Endothelial cell of umbilical vein (primary cell): ENCODE data around the gene SGMS2.

ENCODE experiments used
- EZH2 ChIP-seq: IDR thresholded peaks from 2 replicates; pipeline ENCODE4 v1.6.1; 2012; ENCODE audit warnings: borderline replicate concordance, low read depth, mild to moderate bottlenecking, moderate library complexity, low read length, inconsistent platforms; ENCODE audit not compliant: severe bottlenecking
- JUN ChIP-seq: IDR thresholded peaks from 2 replicates; pipeline ENCODE4 v1.6.1; 2011; ENCODE audit warnings: borderline replicate concordance, low read depth; ENCODE audit not compliant: insufficient read length, insufficient read depth
- MAX ChIP-seq: IDR thresholded peaks from 2 replicates; pipeline ENCODE4 v1.6.1; 2011; ENCODE audit not compliant: insufficient read depth, insufficient read length
- MYC ChIP-seq: IDR thresholded peaks from one replicate; pipeline ENCODE4 v1.6.1; 2011; ENCODE audit warnings: mild to moderate bottlenecking, low read depth, low read length
- POLR2A ChIP-seq: IDR thresholded peaks from 2 replicates; pipeline ENCODE4 v1.6.1; 2012; ENCODE audit warnings: low read depth, mild to moderate bottlenecking, control low read depth, low read length
- POLR2AphosphoS5 ChIP-seq: IDR thresholded peaks from 2 replicates; pipeline ENCODE4 v1.6.1; 2012; ENCODE audit warnings: low read depth, mild to moderate bottlenecking, control low read depth, low read length, moderate library complexity; ENCODE audit not compliant: insufficient read depth
- TF ChIP-seq, protein P1 (sequence below), 2 donors: IDR thresholded peaks; 1 replicate in 1 of 2; 2 replicates in 1 of 2; pipeline ENCODE4 v1.5.1; 2011; ENCODE audit warnings: low read length in 2 of 2, mild to moderate bottlenecking in 2 of 2, moderate library complexity in 2 of 2, control low read depth in 1 of 2, inconsistent platforms in 1 of 2, low read depth in 1 of 2; ENCODE audit not compliant: insufficient read depth in 1 of 2; ENCODE audit errors: extremely low read depth in 1 of 2

- TF ChIP-seq, protein P1, sequence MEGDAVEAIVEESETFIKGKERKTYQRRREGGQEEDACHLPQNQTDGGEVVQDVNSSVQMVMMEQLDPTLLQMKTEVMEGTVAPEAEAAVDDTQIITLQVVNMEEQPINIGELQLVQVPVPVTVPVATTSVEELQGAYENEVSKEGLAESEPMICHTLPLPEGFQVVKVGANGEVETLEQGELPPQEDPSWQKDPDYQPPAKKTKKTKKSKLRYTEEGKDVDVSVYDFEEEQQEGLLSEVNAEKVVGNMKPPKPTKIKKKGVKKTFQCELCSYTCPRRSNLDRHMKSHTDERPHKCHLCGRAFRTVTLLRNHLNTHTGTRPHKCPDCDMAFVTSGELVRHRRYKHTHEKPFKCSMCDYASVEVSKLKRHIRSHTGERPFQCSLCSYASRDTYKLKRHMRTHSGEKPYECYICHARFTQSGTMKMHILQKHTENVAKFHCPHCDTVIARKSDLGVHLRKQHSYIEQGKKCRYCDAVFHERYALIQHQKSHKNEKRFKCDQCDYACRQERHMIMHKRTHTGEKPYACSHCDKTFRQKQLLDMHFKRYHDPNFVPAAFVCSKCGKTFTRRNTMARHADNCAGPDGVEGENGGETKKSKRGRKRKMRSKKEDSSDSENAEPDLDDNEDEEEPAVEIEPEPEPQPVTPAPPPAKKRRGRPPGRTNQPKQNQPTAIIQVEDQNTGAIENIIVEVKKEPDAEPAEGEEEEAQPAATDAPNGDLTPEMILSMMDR (IDR thresholded peaks at IDR 0.05; ENCODE audit: extremely low read depth in 1 of 2, insufficient read depth in 1 of 2, low read depth in 1 of 2, low read length in 2 of 2) = no peak
- TF ChIP-seq POLR2AphosphoS5 (no peak), POLR2A (no peak), MYC (no peak), EZH2 (no peak), MAX (no peak), JUN (no peak)
Observed at GRCh38 chr4:107858158-107858742, 33.5 kb downstream of the SGMS2 start.
